AG09309 (cell line): ENCODE results near the gene NXPE1.

Experiments used
- DNase-seq: peaks from one replicate; pipeline ENCODE4 v3.0.0-alpha.2; 2010; ENCODE audit warnings: low read depth
- H3K4me3 ChIP-seq: 2 replicates; pipeline ENCODE4 v1.5.1; 2011; ENCODE audit warnings: mild to moderate bottlenecking, low read depth, low read length, moderate library complexity; ENCODE audit not compliant: control insufficient read depth
- CTCF ChIP-seq: IDR thresholded peaks from 2 replicates; pipeline ENCODE4 v1.5.1; 2011; ENCODE audit warnings: mild to moderate bottlenecking, low read depth, low read length, inconsistent platforms; ENCODE audit not compliant: insufficient read depth, control insufficient read depth; ENCODE audit errors: missing control alignments

NXPE1 gene

GRCh38 chr11:114587398-114587953, 27.8 kb upstream of the NXPE1 start:
- H3K4me3 ChIP-seq: no peak overlapping the region
- DNase-seq: no peak
- no peak for TF ChIP-seq CTCF

DNA sequence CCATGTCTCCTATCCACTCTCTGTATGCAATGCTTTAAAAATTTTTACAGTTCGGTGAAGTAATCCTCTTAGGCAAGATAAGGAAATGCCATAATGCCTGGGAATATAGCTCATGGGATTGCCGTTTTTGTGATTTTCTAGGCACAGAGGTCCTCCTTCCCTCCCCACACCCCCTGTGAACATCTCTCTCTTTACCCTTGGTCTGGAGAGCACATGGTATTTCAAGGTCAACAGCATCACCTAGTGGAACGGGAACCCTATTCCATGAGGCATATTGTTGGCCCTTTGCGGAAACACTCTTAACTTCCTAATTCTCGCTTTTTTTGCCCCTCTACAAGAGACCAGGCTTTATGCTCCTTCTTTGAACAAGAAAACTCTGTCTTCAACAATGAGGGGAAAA, 27.1 kb upstream of the NXPE1 start:
- no peak for DNase-seq
- TF ChIP-seq CTCF: peak; percentile 45
- no peak overlapping the region for H3K4me3 ChIP-seq

GRCh38 chr11:114571712-114572111, 12.0 kb upstream of the NXPE1 start:
- H3K4me3 ChIP-seq: no peak overlapping the region
- no peak for DNase-seq
- no peak for TF ChIP-seq CTCF

- TF ChIP-seq CTCF: no peak
- no peak overlapping the region for H3K4me3 ChIP-seq
- no peak for DNase-seq
Observed at GRCh38 chr11:114569801-114570200, 10.1 kb upstream of the NXPE1 start.

GRCh38 chr11:114566276-114566675, 6.6 kb upstream of the NXPE1 start:
- no peak overlapping the region for H3K4me3 ChIP-seq
- no peak for DNase-seq
- TF ChIP-seq CTCF: no peak

- no peak overlapping the region for H3K4me3 ChIP-seq
- no peak for TF ChIP-seq CTCF
Observed at GRCh38 chr11:114564831-114565230, 5.2 kb upstream of the NXPE1 start.

GRCh38 chr11:114563077-114563476, 3.4 kb upstream of the NXPE1 start:
- DNase-seq: peak; percentile 2
- no peak for TF ChIP-seq CTCF
- H3K4me3 ChIP-seq: no peak overlapping the region

More at GRCh38 chr11:114564831-114565230, 5.2 kb upstream of the NXPE1 start:
- DNase-seq: no peak
